Measurements from ENCODE around the gene ETV3L.
"Not testable (repeated sequence)": the region's sequence is repeated elsewhere in the genome, so short reads cannot be mapped to it uniquely, and the experiment has no call there.

Gene ETV3L

GRCh38 chr1:157098987-157099632, 498 bp downstream of the ETV3L start:
- not testable (repeated sequence) for H3K4me3 ChIP-seq (ENCODE audit: low read depth, low read length); H3K36me3 ChIP-seq (ENCODE audit: control insufficient read depth, insufficient read depth, low read length); H3K9ac ChIP-seq (ENCODE audit: low read depth, low read length)

GRCh38 chr1:157098519-157098918, 1.1 kb downstream of the ETV3L start:
- Histone ChIP-seq H3K9me3 (ENCODE audit: control insufficient read depth, insufficient read depth, low read length) (no peaks in the 10 kb centered on the region), H3K36me3 (ENCODE audit: control insufficient read depth, insufficient read depth, low read length) (no peaks in the 10 kb centered on the region), H3K4me1 (ENCODE audit: control insufficient read depth, insufficient read depth, low read length) (no peaks in the 10 kb centered on the region), H3K4me3 (ENCODE audit: low read depth, low read length) (no peak overlapping the region), H3K27me3 (ENCODE audit: control insufficient read depth, insufficient read depth, low read length) (no peaks in the 10 kb centered on the region), H3K9ac (ENCODE audit: low read depth, low read length) (no peak overlapping the region)

More at GRCh38 chr1:157098987-157099632, 498 bp downstream of the ETV3L start:
- not testable (repeated sequence) for H3K4me1 ChIP-seq (ENCODE audit: control insufficient read depth, insufficient read depth, low read length); H3K27me3 ChIP-seq (ENCODE audit: control insufficient read depth, insufficient read depth, low read length); H3K9me3 ChIP-seq (ENCODE audit: control insufficient read depth, insufficient read depth, low read length)

GRCh38 chr1:157097692-157098091, 1.9 kb downstream of the ETV3L start:
- H3K4me1 ChIP-seq (ENCODE audit: control insufficient read depth, insufficient read depth, low read length), result no peaks in the 10 kb centered on the region
- no peak overlapping the region for H3K4me3 ChIP-seq (ENCODE audit: low read depth, low read length)
- no peaks in the 10 kb centered on the region for H3K36me3 ChIP-seq (ENCODE audit: control insufficient read depth, insufficient read depth, low read length)
- no peaks in the 10 kb centered on the region for H3K9me3 ChIP-seq (ENCODE audit: control insufficient read depth, insufficient read depth, low read length)
- H3K27me3 ChIP-seq (ENCODE audit: control insufficient read depth, insufficient read depth, low read length), result no peaks in the 10 kb centered on the region
- H3K9ac ChIP-seq (ENCODE audit: low read depth, low read length), result no peak overlapping the region

- Histone ChIP-seq H3K9ac (ENCODE audit: low read depth, low read length) (no peak overlapping the region), H3K4me3 (ENCODE audit: low read depth, low read length) (no peak overlapping the region), H3K27me3 (ENCODE audit: control insufficient read depth, insufficient read depth, low read length) (no peaks in the 10 kb centered on the region), H3K9me3 (ENCODE audit: control insufficient read depth, insufficient read depth, low read length) (no peaks in the 10 kb centered on the region), H3K4me1 (ENCODE audit: control insufficient read depth, insufficient read depth, low read length) (no peaks in the 10 kb centered on the region), H3K36me3 (ENCODE audit: control insufficient read depth, insufficient read depth, low read length) (no peaks in the 10 kb centered on the region)
Measured at GRCh38 chr1:157096881-157097280, 2.7 kb downstream of the ETV3L start.

- no peaks in the 10 kb centered on the region for H3K4me1 ChIP-seq (ENCODE audit: control insufficient read depth, insufficient read depth, low read length)
- H3K27me3 ChIP-seq (ENCODE audit: control insufficient read depth, insufficient read depth, low read length), result no peaks in the 10 kb centered on the region
- no peaks in the 10 kb centered on the region for H3K9me3 ChIP-seq (ENCODE audit: control insufficient read depth, insufficient read depth, low read length)
- H3K4me3 ChIP-seq (ENCODE audit: low read depth, low read length), result no peak overlapping the region
- no peaks in the 10 kb centered on the region for H3K36me3 ChIP-seq (ENCODE audit: control insufficient read depth, insufficient read depth, low read length)
- H3K9ac ChIP-seq (ENCODE audit: low read depth, low read length), result no peak overlapping the region
Measured at GRCh38 chr1:157095551-157095950, 4.1 kb downstream of the ETV3L start.

- Histone ChIP-seq H3K9me3 (ENCODE audit: control insufficient read depth, insufficient read depth, low read length) (no peaks in the 10 kb centered on the region), H3K4me3 (ENCODE audit: low read depth, low read length) (no peak overlapping the region), H3K9ac (ENCODE audit: low read depth, low read length) (no peak overlapping the region)
Measured at GRCh38 chr1:157095091-157095490, 4.5 kb downstream of the ETV3L start.

GRCh38 chr1:157092831-157093230, 6.8 kb downstream of the ETV3L start:
- Histone ChIP-seq H3K9me3 (ENCODE audit: control insufficient read depth, insufficient read depth, low read length) (no peaks in the 10 kb centered on the region), H3K9ac (ENCODE audit: low read depth, low read length) (no peak overlapping the region), H3K4me1 (ENCODE audit: control insufficient read depth, insufficient read depth, low read length) (no peaks in the 10 kb centered on the region), H3K36me3 (ENCODE audit: control insufficient read depth, insufficient read depth, low read length) (no peaks in the 10 kb centered on the region), H3K4me3 (ENCODE audit: low read depth, low read length) (no peak overlapping the region), H3K27me3 (ENCODE audit: control insufficient read depth, insufficient read depth, low read length) (no peaks in the 10 kb centered on the region)

More at GRCh38 chr1:157095091-157095490, 4.5 kb downstream of the ETV3L start:
- no peaks in the 10 kb centered on the region for H3K4me1 ChIP-seq (ENCODE audit: control insufficient read depth, insufficient read depth, low read length)
- H3K36me3 ChIP-seq (ENCODE audit: control insufficient read depth, insufficient read depth, low read length), result no peaks in the 10 kb centered on the region
- no peaks in the 10 kb centered on the region for H3K27me3 ChIP-seq (ENCODE audit: control insufficient read depth, insufficient read depth, low read length)

GRCh38 chr1:157091668-157092273, 7.8 kb downstream of the ETV3L start:
- H3K4me3 ChIP-seq (ENCODE audit: low read depth, low read length), result no peak overlapping the region
- no peaks in the 10 kb centered on the region for H3K4me1 ChIP-seq (ENCODE audit: control insufficient read depth, insufficient read depth, low read length)
- H3K27me3 ChIP-seq (ENCODE audit: control insufficient read depth, insufficient read depth, low read length), result no peaks in the 10 kb centered on the region
- no peak overlapping the region for H3K9ac ChIP-seq (ENCODE audit: low read depth, low read length)
- H3K9me3 ChIP-seq (ENCODE audit: control insufficient read depth, insufficient read depth, low read length), result no peaks in the 10 kb centered on the region
- H3K36me3 ChIP-seq (ENCODE audit: control insufficient read depth, insufficient read depth, low read length), result no peaks in the 10 kb centered on the region

GRCh38 chr1:157091186-157091585, 8.4 kb downstream of the ETV3L start:
- Histone ChIP-seq H3K4me1 (ENCODE audit: control insufficient read depth, insufficient read depth, low read length) (peaks cover 4% of the 10 kb centered on the region), H3K27me3 (ENCODE audit: control insufficient read depth, insufficient read depth, low read length) (no peaks in the 10 kb centered on the region), H3K9ac (ENCODE audit: low read depth, low read length) (no peak overlapping the region), H3K9me3 (ENCODE audit: control insufficient read depth, insufficient read depth, low read length) (no peaks in the 10 kb centered on the region), H3K36me3 (ENCODE audit: control insufficient read depth, insufficient read depth, low read length) (no peaks in the 10 kb centered on the region), H3K4me3 (ENCODE audit: low read depth, low read length) (no peak overlapping the region)

- Histone ChIP-seq H3K4me1 (ENCODE audit: control insufficient read depth, insufficient read depth, low read length) (peaks cover 4% of the 10 kb centered on the region), H3K9me3 (ENCODE audit: control insufficient read depth, insufficient read depth, low read length) (no peaks in the 10 kb centered on the region), H3K4me3 (ENCODE audit: low read depth, low read length) (no peak overlapping the region), H3K9ac (ENCODE audit: low read depth, low read length) (no peak overlapping the region), H3K36me3 (ENCODE audit: control insufficient read depth, insufficient read depth, low read length) (no peaks in the 10 kb centered on the region), H3K27me3 (ENCODE audit: control insufficient read depth, insufficient read depth, low read length) (no peaks in the 10 kb centered on the region)
Measured at GRCh38 chr1:157090771-157091170, 8.8 kb downstream of the ETV3L start.

- Histone ChIP-seq H3K9ac (ENCODE audit: low read depth, low read length) (no peak overlapping the region), H3K36me3 (ENCODE audit: control insufficient read depth, insufficient read depth, low read length) (no peaks in the 10 kb centered on the region), H3K4me1 (ENCODE audit: control insufficient read depth, insufficient read depth, low read length) (peaks cover 4% of the 10 kb centered on the region), H3K4me3 (ENCODE audit: low read depth, low read length) (no peak overlapping the region), H3K9me3 (ENCODE audit: control insufficient read depth, insufficient read depth, low read length) (no peaks in the 10 kb centered on the region), H3K27me3 (ENCODE audit: control insufficient read depth, insufficient read depth, low read length) (no peaks in the 10 kb centered on the region)
Measured at GRCh38 chr1:157090196-157090647, 9.4 kb downstream of the ETV3L start.

- Histone ChIP-seq H3K9ac (ENCODE audit: low read depth, low read length) (no peak overlapping the region), H3K27me3 (ENCODE audit: control insufficient read depth, insufficient read depth, low read length) (no peaks in the 10 kb centered on the region), H3K4me3 (ENCODE audit: low read depth, low read length) (no peak overlapping the region), H3K36me3 (ENCODE audit: control insufficient read depth, insufficient read depth, low read length) (no peaks in the 10 kb centered on the region), H3K4me1 (ENCODE audit: control insufficient read depth, insufficient read depth, low read length) (peaks cover 4% of the 10 kb centered on the region), H3K9me3 (ENCODE audit: control insufficient read depth, insufficient read depth, low read length) (no peaks in the 10 kb centered on the region)
Measured at GRCh38 chr1:157089789-157090188, 9.8 kb downstream of the ETV3L start.

Measured in iPS-15b (cell line).